ENCODE results near the gene MRPS23.

DNA sequence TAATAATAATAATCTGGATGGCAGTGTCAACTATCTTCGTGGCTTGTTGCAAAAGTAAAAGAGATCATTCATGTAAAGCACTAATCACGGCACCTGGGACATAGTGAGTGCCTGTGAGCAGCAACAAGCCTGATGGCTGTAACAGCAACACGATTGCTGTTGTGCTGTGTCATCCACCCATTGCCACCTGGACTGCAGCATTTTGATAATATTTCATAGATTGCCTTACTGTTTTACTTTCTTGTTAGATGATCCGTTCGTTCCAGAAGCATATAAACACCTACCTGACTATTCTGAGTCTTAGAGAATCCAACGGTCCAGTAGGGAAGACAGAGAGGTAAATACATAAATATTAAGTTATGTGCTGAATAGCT lies 3.1 kb upstream of the MRPS23 start:
- no peak for TF ChIP-seq EZH2 (IDR thresholded peaks at IDR 0.05; ENCODE audit: low read length, unreplicated experiment)
- TF ChIP-seq, protein P1, sequence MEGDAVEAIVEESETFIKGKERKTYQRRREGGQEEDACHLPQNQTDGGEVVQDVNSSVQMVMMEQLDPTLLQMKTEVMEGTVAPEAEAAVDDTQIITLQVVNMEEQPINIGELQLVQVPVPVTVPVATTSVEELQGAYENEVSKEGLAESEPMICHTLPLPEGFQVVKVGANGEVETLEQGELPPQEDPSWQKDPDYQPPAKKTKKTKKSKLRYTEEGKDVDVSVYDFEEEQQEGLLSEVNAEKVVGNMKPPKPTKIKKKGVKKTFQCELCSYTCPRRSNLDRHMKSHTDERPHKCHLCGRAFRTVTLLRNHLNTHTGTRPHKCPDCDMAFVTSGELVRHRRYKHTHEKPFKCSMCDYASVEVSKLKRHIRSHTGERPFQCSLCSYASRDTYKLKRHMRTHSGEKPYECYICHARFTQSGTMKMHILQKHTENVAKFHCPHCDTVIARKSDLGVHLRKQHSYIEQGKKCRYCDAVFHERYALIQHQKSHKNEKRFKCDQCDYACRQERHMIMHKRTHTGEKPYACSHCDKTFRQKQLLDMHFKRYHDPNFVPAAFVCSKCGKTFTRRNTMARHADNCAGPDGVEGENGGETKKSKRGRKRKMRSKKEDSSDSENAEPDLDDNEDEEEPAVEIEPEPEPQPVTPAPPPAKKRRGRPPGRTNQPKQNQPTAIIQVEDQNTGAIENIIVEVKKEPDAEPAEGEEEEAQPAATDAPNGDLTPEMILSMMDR (conservative IDR thresholded peaks at IDR 0.05; ENCODE audit: low read depth, low read length): no peak
- no peak for TF ChIP-seq EZH2phosphoT487 (IDR thresholded peaks at IDR 0.05; ENCODE audit: borderline replicate concordance, low read length)
